Inflammatory macrophage treated with lipopolysaccharide for 4 hours (primary cell): ENCODE results near the gene FBXL12.
"Not testable (repeated sequence)": the region's sequence is repeated elsewhere in the genome, so short reads cannot be mapped to it uniquely, and the experiment has no call there.

ENCODE experiments used
- DNase-seq: peaks from one replicate; pipeline ENCODE4 v3.0.0-alpha.2; 2020

Gene FBXL12, protein sequence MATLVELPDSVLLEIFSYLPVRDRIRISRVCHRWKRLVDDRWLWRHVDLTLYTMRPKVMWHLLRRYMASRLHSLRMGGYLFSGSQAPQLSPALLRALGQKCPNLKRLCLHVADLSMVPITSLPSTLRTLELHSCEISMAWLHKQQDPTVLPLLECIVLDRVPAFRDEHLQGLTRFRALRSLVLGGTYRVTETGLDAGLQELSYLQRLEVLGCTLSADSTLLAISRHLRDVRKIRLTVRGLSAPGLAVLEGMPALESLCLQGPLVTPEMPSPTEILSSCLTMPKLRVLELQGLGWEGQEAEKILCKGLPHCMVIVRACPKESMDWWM

DNA sequence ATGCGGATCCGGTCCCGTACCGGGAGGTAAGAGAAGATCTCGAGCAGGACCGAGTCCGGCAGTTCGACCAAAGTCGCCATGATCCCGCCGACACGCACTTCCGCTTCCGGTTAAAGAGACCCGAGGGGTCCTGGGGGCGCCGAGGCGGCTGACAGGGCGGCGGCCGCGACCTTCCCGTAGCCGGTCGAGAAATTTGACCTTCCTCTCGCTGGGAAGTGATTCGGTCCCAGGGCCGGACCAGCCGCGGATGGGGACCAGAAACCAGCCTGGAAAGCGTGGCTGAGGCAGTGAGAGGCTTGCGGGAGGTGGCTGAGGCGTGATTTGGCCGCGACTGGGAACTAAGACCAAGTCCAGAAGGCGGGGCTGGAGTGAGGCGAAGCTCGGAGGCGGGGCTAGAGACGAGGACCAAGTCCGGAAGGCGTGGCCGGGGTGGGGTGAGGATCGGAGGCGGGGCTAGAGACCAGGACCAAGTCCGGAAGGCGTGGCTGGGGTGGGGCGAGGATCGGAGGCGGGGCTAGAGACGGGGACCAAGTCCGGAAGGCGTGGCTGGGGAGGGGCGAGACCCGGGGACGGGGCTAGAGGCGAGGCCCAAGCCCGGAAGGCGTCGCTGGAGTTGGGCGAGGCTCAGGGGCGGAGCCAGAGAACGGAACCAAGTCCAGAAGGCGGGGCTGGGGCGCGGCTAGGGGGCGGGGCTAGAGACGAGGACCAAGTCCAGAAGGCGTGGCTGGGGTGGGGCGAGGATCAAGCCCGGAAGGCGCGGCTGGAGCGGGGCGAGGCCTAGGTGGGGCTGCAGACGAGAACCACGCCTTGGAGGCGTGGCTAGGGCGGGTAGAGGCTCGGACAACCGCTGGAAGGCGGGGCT, at the start of gene FBXL12:
Gene FBXL12 (minus strand): TSS at position 346 of the 862 bp plus-strand sequence. CDS start 266 bp downstream, at position 80.
- peak; percentile 100 for DNase-seq

DNA sequence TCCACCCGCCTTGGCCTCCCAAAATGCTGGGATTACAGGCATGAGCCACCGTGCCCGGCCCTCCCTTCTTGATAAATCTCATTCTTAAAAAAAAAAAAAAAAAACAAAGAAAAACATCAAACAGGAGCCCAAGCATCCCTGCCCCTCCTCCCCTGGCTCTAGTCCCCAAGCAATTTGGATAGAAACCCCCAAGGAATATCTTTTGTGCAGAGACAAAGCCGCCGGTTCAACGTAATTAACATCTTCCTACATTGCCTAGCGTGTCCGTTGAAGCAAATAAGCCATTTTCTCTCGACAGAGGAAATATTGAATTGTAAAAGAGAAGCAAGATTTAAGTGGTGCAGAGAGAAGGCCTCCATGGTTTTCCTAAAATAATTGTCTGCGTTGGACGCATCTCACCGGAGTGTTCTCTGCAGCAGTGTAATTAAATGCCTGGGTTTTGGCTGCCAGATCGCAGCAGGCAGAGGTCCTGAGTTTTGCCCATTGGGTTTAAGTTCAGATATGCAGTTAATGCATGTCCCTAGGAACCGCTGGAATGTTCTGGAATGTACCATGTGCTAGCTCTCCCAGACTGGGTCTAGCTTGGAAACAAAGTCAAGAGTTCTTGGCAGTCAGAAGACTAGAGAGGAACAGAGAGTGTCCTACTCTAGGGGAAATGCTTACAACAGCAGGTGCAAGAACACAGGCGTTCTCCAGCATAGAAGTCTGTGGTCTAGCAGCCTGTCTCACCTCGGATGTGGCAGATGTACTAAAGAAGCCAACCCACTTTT, 47.0 kb upstream of the FBXL12 start:
- DNase-seq: no peak

DNA sequence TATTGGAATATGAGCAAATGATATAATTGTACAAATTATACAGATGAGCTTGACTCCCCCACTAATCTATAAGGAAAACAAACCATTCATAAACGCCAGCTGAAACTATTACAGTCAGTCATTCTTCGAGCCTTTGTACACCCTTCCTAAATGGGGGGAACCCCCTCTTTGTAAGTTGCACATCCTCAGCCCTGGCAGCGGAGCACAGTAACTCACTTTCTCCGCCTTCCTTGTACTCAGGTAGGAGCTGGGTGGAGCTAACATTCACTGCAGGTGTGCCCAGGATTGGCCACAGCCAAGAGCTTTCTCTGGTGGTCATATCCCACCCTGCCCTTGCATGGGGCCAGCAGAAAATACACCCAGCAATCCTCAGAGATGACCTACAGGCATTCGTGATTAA, 44.9 kb upstream of the FBXL12 start:
- DNase-seq: no peak

DNA sequence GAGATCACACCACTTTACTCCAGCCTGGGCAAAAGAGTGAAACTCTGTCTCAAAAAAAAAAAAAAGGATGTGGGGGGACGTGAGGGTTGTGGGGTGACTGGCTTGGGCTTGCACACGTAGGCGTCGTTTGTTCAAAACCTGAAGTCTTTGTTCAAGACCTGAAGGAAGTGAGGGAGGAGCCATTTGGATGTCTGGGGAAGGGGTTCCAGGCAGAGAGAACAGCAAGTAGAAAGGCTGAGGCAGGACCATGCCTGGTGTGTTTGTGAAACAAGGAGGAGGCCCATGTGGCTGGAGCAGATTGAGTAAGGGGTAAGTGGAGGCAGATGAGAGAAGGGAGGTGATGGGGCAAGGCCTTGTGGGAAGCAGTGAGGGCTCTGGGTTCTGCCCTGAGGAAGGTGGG, 44.1 kb upstream of the FBXL12 start:
- no peak for DNase-seq

DNA sequence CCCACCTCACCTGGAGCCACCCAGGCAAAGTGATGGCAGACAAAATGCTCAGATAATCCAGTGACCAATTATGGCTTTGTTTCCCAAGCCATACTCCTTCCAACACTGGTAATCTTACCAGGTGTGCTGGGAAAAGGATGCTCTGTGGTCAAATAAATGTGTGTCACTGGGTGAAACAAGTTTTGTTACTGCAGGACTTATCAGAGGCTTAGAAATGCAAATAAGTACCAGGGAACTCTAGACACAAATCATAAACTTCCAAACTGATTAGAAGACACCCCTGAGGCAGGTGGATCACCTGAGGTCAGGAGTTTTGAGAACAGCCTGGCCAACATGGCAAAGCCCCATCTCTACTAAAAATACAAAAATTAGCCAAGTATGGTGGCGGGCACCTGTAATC, 42.6 kb upstream of the FBXL12 start:
- no peak for DNase-seq

DNA sequence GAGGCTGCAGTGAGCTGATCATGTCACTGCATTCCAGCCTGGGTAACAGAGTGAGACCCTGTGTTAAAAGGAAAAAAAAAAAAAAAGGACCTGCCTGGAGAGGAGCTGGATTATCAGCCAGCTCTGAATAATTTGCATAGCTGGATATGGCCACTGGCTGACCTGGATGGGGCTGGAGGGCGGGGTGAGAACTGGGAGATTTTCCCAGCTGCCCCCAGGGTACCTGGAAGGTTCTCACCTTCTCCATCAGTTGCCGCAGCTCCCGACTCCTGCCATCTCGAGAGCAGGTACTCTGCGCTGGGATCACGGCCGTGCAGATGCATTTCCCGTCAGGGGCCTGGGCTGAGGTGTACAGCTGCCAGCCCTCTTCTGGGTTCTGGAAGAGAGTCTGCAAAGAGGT, 41.5 kb upstream of the FBXL12 start:
- no peak for DNase-seq

DNA sequence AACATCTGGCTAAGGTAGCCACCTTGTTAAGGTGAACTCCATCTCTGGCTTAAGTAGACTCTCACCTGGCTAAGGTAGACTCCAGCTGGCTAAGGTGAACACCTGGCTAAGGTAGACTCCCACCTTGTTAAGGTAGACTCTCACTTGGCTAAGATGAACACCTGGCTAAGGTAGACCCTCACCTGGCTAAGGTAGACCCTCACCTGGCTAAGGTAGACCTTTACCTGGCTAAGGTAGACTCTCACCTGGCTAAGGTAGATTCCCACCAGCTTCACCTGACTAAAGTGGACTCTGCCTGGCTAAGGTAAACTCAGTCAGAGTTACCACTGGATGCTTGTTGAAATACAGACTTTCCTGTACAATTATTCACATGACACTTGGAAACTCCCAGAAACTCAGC, 39.9 kb upstream of the FBXL12 start:
- DNase-seq: no peak

DNA sequence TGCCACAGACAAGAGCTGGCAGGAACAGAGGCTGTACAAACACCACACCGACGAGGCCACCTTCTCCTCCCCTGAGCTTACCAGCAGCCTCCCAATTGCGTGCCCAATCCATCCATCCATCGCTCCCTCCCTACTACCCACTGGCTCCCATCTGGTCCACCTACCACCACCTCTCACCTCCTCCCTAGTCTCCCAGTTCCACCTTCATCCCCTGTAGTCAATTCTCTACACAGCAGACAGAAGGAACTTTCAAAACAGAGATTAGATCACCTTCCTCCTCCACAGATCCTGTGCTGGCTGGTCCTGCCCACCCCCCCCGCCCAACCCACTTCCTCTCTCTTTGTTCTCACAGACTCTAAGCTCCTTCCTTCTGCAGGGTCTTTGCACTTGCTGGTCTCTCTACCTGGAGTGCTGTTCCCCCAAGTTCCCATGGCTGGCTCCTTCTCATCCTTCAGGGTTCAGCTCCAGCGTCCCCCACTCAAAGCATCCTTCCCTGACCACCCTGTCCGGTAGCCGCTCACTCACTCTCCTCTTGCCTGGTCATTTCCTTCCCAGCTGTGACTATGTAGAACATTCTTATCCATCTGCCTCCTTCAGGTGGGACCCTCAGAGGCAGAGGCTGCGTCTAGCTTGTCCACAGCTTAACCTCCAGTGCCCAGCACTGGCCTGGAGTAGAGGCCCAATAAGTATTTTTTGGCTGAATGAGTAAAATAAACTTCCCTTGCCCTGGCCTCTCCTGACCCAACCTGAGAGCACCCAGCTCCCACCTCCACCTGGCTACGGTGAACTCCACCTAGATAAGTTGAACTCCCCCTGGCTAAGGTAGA, 39.3 kb upstream of the FBXL12 start:
- DNase-seq: peak; percentile 18

DNA sequence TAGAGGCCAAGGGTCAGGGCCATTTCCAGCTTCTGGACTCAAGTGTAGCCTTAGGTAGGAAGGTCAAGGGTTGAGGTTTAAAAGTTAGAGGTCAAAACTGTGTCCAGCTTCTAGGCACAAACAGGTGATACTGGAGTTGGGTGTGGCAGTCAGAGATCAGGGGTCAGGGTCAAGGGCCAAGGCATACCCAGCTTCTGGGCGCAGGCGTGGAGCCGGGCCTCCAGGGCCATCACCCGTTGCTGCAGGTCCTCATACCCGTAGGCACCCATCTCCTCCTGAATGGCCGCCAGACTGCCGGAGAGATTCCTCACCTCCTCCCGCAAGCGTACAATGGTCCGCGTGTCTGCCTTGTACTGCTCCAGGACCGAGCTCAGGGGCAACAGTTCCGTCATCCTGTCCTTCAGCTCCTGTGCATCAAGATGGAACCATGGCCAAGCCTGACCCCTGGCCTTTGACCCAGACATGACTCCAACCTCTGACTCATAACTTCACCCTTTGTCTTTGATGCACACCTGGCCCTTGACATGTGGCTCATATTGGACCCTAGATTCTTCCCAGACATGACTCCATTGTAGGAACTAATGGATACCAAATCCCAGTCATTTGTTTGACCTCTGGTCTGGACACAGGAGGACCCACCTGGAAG, 38.3 kb upstream of the FBXL12 start:
- DNase-seq: no peak

DNA sequence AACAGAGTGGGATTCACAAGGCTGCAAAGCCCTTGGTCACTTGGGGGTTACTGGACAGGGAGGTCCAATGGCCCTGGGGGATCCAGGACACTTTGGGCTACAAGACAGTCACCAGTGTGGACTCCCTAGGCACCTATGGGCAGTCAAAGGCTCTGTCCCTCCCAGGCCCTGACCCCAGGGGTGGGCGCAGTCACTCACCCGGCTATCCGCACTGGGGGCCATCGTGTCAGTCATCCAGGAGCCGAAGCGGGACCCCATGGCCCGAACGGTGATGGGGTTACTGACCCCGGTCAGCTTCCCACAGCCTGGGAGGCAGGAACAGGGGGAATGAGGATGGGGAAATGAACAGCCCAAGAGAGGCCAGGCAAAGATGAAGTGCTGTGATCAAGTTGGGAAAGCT, 37.7 kb upstream of the FBXL12 start:
- DNase-seq: no peak

DNA sequence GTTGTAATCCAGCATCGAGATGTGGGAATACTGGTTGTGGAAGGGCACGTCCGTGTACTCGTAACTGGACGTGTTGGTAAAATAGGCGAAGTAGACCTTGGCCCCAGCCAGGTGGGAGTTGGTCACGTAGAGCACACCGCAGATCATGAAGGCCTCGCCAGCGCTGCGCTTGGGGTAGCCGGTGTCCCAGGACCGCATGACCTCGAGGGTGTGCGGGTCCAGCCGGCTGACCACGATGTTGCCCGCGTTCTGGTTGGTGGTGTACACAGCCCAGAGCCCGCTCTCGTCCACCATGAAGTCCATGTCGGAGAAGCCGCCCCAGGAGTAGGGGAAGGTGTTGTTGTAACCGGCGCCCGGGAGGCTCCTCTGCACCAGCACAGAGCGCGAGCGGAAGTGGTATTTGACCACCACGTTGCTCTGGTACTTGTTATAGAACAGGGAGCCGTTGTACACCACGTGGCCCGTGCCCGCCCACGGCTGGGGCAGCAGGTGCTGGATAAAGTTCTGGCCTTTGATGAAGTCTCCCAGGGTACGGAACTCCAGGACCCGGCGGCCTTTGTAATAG, 35.5 kb upstream of the FBXL12 start:
- no peak for DNase-seq

DNA sequence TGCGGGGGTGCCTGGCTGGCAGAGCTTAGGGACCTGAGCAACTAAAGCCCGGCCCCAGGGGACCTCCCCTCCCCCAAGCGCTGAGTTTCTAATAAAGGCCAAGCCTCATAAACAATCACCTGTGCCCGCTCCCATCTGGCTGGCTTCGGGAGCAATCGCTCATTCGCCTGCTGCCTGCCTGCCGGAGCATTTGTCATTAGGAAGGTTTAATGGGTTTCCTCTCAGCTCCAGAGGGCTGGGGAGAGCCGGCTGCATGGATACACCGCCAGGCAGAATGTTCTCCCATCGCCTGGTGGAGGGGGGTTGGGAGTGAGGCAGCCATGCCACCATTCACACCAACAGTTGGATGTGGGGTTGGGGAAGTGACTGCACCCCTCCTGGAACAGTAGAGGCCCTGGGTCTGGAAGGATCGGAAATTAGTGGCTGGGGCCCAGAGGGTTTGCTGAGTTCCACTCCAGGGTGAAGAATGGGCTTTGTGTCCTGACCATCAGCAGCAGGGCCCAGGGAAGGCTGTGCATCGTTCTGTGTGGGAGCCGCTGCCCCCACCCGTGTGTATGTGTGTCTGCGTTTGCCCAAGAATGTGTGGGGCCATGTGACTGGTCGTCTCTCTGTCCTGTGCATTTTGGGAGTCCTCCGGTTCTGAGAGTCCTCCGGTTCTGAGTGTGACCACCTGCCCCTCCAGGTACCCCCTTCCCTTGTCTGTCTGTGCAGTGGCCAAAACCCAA, 31.5 kb upstream of the FBXL12 start:
- no peak for DNase-seq

DNA sequence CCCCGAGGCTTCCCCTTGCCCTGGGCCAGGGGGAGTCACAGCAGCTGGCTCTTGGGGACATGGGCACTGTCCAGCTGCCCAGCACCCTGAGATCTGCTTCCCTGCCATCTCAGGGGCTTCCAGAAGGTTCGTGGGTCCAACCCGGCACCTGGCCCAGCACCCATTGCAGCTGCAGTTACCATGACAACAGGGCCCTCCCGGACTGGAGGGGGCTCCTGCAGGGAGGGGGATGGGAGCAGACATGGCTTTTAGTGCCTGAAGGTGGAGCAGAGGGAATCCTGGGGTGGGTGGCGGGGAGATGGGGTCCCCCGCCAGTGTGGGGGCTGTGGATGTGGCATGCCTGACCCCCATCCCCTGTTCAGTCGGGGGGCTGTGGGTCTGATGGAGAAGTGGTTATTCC, 30.9 kb upstream of the FBXL12 start:
- no peak for DNase-seq

DNA sequence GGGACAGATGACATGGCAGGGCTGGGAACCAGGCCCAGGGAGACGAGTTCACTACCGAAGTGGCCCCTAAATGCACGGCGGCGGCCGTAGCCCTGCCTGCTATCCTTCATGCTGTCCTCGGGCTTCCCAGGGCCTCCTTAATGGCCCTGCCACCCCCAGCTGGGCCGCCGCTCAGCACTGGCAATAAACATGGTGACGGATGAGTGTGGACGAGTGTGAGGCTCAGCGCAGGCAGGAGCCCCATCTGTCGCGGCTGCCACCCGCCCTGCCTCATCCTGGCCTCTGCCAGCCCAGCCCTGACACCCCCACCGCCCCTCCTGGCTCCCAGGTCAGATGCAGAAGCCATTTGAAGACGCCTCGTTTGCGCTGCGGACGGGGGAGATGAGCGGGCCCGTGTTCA, 29.9 kb upstream of the FBXL12 start:
- DNase-seq: no peak

DNA sequence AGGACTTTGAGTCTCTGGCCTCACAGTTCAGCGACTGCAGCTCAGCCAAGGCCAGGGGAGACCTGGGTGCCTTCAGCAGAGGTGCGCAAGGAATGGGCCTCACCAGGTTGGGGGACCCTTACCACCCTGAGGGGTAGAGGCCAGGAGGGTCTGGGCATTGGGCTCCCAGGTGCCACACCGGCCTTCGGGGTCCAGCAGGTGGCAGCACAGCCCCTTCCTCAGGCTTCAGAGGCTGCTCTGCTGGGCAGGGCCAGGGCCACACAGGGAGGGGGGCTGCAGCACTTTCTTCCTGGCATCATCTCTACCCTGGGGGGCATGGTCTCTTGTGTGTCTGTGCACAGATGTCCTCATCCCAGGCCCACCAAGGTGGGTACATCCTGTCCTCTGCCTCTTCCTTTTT, 29.2 kb upstream of the FBXL12 start:
- DNase-seq: no peak

DNA sequence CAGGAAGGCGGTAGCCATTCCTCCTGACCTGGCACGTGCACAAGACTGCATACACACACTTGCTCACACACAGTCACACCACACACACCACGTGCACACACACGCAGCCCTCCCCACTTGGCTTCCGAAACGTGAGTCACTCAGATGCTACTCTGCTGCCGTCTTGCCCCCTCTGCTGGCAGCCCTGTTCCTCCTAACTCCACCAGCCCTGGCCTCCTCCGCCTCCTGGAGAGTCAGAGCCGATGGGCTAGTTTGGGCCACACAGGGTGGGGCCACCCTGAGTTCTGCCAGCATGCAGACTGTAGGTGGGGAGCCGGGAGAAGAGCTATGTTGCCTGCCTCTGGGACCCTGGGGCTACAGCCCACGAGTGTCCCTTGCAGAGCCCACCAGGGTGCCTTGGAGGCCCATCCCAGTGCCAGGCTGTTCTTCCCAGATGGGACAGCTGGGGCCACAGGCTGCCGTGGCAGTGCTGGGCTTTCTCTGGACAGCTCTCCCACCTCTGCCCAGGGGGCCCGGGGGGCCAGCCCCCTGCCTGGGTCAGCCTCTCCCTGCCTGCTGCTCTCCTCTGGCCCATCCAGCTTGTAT, 28.3 kb upstream of the FBXL12 start:
- DNase-seq: no peak

DNA sequence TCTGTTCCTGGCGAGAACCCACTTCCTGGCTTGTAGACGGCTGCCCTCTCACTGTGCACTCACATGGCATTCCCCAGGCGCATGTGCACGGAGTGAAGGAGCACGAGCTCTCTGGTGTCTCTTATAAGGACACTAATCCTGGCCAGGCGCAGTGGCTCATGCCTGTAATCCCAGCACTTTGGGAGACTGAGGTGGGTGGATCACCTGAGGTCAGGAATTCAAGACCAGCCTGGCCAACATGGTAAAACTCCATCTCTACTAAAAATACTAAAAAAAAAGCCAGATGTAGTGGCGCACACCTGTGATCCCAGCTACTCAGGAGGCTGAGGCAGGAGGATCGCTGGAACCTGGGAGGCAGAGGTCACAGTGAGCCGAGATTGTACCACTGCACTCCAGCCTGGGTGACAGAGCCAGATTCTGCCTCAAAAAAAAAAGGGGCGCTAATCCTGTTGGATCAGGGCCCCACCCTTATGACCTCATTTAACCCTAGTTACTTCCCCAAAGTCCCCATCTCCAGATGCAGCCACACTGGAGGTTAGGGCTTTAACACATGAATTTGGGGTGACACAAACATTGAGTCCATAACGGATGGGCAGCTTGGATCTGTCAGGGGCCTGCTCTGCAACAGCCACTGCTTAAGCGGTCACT, 24.9 kb upstream of the FBXL12 start:
- not testable (repeated sequence) for DNase-seq

DNA sequence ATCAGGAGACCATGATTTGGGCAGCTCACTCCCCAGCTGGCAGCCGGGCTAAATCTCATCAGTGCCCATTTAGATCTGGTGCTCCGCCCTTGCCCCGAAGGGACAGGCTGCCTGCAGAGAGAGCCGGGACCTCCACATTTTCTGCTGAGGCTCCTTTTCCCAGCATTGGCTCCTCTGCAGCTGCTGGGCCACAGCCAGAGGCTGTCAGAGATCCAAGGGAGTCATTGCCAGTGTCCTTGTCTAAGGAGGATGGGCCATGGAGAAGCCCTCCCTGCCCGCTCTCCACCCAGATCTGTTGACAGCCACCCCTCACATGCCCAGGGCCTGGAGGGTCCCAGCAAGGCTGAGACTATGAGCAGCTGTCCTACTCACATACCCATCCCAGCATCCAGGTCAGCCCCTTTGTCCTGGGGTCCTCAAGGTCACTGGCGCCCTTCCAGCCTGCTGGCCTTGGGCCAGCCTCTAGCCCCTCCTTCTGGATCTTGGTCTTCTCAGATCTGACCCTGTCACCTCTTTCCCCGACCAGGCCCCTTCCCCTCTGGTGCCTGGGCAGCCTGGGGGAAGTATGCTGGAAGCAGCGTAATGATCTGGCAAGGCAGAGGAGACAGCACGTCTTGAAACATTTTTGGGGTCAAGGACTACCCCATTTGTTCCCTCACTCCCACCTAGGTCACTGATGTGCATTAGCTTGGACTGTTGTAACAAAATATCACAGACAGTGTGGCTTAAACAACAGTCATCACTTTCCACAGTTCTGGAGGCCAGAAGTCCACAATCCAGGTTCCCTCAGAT, 24.2 kb upstream of the FBXL12 start:
- no peak for DNase-seq

DNA sequence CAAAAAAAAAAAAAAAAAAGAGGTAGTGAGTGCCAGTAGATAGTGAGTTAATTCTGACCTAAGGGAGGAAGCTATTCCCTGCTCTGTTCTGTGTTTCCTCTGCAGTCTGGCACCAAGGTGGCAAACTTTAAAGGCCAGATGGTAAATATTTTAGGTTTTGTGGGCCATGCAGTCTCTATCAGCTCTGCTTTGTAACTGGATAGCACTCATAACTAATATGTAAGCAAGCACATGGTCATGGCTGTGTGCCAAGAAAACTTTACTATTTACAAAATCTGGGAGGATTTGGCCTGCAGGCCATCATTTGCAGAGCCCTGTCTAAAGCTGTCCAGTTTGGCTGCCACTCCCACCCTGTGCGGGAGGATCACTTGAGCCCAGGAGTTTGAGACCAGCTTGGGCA, 20.5 kb upstream of the FBXL12 start:
- DNase-seq: no peak
